A549 treated with GW870086 at 1 μM for 4 hours (cell line): ENCODE results near the gene S100A8. TPM values are rescaled to one million over a fixed set of nuclear protein-coding genes. Genes with fewer than 3 reads are reported as not detected.

Experiments
- total RNA-seq: library from RNA; stranded (reverse); fragments of 200-300 nt; extraction: Qiagen RNA extraction; gene quantifications from 5 replicates; pipeline ENCODE4 v1.2.3, GENCODE V29; 2022; ENCODE audit warnings: low read depth

Gene S100A8
- total RNA-seq: not detected in 5 replicates

GRCh38 chr1:153390938-153391710 is at the start of gene S100A8:
S100A8 (minus strand) TSS chr1:153391073; CDS start chr1:153390535, 538 bp downstream.

GRCh38 chr1:153415850-153416570 is 25.1 kb upstream of the S100A8 start, which contains the start of gene S100A7A:
S100A7A (plus strand) TSS chr1:153416520; CDS start chr1:153418083, 1,563 bp downstream.

DNA sequence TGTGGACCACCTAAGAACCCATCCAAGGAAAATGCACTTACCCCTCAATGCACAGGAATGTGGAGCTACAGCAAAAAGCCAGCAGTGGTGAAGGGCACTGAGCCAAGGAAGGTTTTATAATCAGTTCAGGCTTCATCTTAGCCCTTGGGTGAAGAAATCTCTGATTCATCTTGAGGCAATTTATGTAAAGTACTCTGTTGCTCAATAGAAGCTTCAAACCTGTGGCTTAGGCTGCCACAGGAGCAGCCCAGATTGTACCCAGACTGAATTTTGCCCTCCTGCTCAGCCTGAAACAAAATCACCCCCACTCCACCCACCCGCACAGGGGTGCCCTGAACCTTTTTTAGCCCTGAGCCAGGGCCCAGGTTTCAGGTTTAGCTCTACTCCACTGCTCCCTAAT is 15.4 kb downstream of the S100A8 start, which contains the start of gene S100A12:
TSS of gene S100A12 (minus strand) at position 111 of the 400 bp plus-strand sequence. CDS start 1,029 bp downstream, outside the sequence.

DNA sequence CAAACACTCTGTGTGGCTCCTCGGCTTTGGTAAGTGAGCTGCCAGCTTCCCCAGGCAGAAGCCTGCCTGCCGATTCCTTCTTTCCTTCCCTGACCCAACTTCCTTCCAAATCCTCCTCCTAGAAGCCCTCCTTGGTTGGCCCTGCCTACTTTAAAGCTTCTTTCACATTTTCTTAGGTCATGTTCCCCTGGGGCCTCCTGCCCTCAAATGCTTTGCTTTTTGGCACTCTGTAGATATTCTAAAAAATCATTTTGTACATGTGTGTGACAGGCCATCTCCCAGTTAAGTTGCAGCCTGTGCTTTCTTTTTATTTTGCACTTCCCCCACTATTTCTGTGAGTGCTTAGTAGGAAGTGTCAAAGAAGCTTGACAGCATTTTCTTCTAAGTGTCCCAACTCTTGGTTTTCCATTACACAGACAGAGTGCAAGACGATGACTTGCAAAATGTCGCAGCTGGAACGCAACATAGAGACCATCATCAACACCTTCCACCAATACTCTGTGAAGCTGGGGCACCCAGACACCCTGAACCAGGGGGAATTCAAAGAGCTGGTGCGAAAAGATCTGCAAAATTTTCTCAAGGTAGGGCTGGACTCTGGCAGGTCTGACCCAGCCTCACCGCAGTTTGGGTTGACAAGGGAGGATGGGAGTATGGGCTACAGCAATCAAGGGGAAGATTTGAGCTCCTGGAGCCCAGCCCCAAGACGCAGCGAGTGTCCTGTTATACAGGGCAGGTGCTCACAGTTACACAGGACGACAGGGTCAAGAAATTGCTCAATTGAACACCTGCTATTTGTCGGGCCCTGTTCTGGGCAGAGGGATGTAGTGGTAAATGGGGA is 32.8 kb downstream of the S100A8 start, which contains the start of gene S100A9:
TSS of gene S100A9 (plus strand) at position 2 of the 838 bp plus-strand sequence. CDS start at position 432, 430 bp downstream.

DNA sequence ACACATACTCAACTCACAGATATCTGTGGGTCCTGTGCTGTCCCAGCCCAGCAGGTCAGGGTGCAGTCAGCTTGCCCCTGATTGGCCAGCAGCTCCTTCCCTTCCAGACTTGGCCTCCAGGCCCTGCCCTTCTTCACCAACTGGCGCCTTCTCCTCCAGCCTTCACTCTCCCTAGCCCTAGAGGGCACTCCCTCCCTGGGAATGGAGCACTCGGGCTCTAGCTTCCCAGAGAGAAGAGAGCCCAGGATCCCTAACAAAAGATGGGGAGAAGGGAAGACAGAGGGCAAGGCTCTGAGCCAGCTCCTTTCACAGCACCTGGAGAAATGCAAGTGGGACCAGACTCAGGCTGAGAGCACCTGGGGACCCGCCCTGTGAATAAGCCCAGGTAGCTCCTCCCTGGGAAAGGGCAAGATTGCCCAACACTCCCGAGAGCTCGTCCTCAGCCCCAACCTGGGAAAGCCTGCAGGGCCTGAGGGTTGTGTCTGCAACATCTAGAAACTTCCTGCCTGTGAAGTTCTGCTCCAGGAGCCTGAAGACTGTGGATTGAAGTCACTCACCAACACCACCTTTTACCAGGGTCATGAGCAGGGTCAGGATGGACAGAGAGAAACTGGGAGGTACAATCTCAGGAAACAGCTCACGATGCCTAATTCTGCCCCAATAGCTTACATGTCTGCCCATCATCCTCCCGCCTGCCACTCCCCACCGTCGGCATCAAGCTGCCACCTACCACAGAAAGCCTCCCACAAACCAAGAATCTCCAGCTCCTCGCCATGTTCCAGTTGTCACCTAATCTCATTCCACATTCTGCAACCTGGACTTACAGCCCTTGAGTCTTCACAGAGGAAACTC is 42.1 kb downstream of the S100A8 start, which contains the start of gene PGLYRP4:
TSS of gene PGLYRP4 (minus strand) at position 331 of the 852 bp plus-strand sequence. CDS start 909 bp downstream, outside the sequence.

Other genes starting within 250 kb of the S100A8 start
- not detected in 5 replicates for gene SPRR2G, start 240.2 kb downstream of the S100A8 start, total RNA-seq
- not detected in 5 replicates for gene LELP1, start 187.6 kb downstream of the S100A8 start, total RNA-seq
- gene PRR9, start 173.5 kb downstream of the S100A8 start, total RNA-seq: not detected in 5 replicates
- gene LORICRIN, start 131.4 kb downstream of the S100A8 start, total RNA-seq: not detected in 5 replicates
- gene PGLYRP3, start 78.1 kb downstream of the S100A8 start, total RNA-seq: not detected in 5 replicates
- gene PGLYRP4, start 42.2 kb downstream of the S100A8 start, total RNA-seq: not detected in 5 replicates
- gene S100A9, start 33.2 kb downstream of the S100A8 start, total RNA-seq: 0.31 to 1.4 TPM (median 1.2 TPM) in 5 replicates
- gene S100A12, start 15.5 kb downstream of the S100A8 start, total RNA-seq: not detected in 5 replicates
- not detected in 5 replicates for gene S100A7A, start 25.4 kb upstream of the S100A8 start, total RNA-seq
- gene S100A7, start 69.6 kb upstream of the S100A8 start, total RNA-seq: not detected in 5 replicates
- gene S100A6, start 144.9 kb upstream of the S100A8 start, total RNA-seq: 3,721 to 4,200 TPM (median 3,795 TPM) in 5 replicates
- gene S100A5, start 149.9 kb upstream of the S100A8 start, total RNA-seq: 0.87 to 1.4 TPM (median 1.1 TPM) in 5 replicates
- gene S100A4, start 154.7 kb upstream of the S100A8 start, total RNA-seq: 1,668 to 2,055 TPM (median 1,841 TPM) in 5 replicates
- gene S100A3, start 158.2 kb upstream of the S100A8 start, total RNA-seq: 104 to 121 TPM (median 120 TPM) in 5 replicates
- gene S100A2, start 174.8 kb upstream of the S100A8 start, total RNA-seq: 18.8 to 40.7 TPM (median 32.4 TPM) in 5 replicates
- gene S100A16, start 222.1 kb upstream of the S100A8 start, total RNA-seq: 527 to 623 TPM (median 604 TPM) in 5 replicates
- gene S100A14, start 225.3 kb upstream of the S100A8 start, total RNA-seq: 0.29 to 0.82 TPM (median 0.52 TPM) in 5 replicates
- 181 to 204 TPM (median 194 TPM) in 5 replicates for gene S100A13, start 236.4 kb upstream of the S100A8 start, total RNA-seq
- gene S100A1, start 237.4 kb upstream of the S100A8 start, total RNA-seq: 0.62 to 0.80 TPM (median 0.73 TPM) in 4 of 5 replicates, not detected in the other
- 68.2 to 85.8 TPM (median 80.9 TPM) in 5 replicates for gene CHTOP, start 243.0 kb upstream of the S100A8 start, total RNA-seq